Measurements from ENCODE around the gene SEMA6A.
A peak's percentile ranks its signal among the peaks of the same experiment; 100 is the strongest.

The SEMA6A gene, protein sequence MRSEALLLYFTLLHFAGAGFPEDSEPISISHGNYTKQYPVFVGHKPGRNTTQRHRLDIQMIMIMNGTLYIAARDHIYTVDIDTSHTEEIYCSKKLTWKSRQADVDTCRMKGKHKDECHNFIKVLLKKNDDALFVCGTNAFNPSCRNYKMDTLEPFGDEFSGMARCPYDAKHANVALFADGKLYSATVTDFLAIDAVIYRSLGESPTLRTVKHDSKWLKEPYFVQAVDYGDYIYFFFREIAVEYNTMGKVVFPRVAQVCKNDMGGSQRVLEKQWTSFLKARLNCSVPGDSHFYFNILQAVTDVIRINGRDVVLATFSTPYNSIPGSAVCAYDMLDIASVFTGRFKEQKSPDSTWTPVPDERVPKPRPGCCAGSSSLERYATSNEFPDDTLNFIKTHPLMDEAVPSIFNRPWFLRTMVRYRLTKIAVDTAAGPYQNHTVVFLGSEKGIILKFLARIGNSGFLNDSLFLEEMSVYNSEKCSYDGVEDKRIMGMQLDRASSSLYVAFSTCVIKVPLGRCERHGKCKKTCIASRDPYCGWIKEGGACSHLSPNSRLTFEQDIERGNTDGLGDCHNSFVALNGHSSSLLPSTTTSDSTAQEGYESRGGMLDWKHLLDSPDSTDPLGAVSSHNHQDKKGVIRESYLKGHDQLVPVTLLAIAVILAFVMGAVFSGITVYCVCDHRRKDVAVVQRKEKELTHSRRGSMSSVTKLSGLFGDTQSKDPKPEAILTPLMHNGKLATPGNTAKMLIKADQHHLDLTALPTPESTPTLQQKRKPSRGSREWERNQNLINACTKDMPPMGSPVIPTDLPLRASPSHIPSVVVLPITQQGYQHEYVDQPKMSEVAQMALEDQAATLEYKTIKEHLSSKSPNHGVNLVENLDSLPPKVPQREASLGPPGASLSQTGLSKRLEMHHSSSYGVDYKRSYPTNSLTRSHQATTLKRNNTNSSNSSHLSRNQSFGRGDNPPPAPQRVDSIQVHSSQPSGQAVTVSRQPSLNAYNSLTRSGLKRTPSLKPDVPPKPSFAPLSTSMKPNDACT

DNA sequence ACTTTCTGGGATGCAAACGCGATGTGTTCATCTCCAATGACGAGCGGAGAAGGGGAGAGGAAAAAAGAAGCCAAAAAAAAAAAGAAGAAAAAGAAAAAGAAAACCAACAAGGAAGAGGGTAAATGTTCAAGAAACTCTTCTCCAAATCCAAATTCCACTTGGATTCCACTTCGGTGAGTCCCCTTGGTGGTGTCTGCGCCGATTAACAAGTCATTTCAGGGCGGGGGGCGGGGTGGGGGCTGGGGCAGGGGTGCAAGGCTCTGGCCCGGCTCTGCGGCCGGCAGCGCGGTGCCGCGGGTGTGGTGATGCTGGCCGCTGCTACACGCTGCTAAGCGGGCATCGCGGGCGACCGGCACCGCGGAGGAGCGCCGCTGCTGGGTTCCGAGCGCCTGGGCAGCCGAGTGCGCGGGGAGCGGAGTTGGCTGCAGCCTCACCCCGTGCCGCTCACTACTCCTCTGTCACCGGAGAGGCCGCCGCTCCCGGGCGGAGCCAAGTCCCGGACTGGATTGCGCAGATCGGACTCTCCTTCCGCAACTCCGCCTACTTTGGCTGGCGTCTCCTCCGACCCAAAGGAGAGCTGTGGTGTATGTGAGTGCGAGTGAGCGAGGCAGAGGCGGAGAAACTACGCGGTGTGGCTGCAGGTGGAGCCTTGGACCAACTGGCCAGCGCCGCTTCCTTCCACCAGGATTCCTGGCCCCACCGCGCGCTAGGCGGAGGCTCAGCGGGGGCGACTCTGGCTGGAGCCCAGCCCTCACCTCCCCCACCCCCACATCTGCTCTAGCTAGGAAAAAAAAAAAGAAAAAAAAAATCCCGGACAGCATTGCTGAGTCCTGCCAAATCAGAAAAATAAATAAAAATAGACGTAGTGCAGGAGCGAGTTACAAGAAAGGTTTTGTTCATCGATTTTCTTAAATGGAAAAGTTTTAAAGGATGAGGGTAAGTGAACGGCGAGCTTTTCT lies at the start of gene SEMA6A:
Gene SEMA6A, minus strand, starts transcription at position 457 of the 959 bp plus-strand sequence. CDS start 69,879 bp downstream, outside the sequence.
- Histone ChIP-seq H3K4me3 (ENCODE audit: low read depth, low read length) (peak within 1 kb of the TSS; percentile 62), H3K79me2 (ENCODE audit: control insufficient read depth, insufficient read depth, low read length, unreplicated experiment) (no peaks in the 10 kb centered on the region), H3K36me3 (ENCODE audit: insufficient read depth, low read length) (no peaks in the 10 kb centered on the region), H3K4me1 (ENCODE audit: control insufficient read depth, insufficient read depth, low read length, unreplicated experiment) (peaks cover 5% of the 10 kb centered on the region), H3K27me3 (ENCODE audit: insufficient read depth, low read length) (peaks cover 74% of the 10 kb centered on the region), H2AFZ (ENCODE audit: low read length, unreplicated experiment) (peak within 1 kb of the TSS; percentile 20), H3K27ac (ENCODE audit: low read depth, low read length) (no peak within 1 kb of the TSS)

DNA sequence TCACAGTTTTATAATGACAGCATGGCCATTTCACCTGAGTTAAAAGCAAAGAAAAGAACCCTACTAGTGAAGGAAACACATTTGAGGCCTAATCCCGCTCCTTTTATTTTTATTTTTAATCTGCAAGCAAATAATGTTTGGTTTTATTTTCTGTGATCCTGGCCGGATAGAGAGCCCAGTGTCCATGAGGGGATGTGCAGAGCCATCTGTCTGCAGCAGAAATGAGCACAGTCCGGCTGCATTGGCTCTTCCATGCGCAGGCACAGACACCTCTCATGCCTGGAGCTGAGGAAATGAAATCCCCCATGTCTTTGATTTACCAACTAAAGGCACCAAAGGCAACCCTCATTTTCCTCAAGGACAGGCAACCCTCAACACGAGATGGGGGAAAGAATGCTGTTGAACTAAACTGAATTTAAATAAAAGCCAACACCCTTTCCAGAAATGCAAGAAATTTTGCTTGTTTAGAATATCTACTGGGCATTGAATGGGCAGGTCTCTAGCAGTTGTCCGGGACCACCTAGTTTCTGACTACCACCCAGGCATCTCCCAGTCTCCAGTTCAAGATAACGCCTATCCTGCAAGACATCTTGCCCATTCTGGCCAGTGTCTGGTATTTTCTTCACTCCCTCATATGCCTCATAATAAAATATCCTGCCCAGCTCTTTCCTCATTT lies 47.9 kb upstream of the SEMA6A start:
- Histone ChIP-seq H3K27ac (ENCODE audit: low read depth, low read length) (no peak overlapping the region), H2AFZ (ENCODE audit: low read length, unreplicated experiment) (no peak overlapping the region), H3K4me1 (ENCODE audit: control insufficient read depth, insufficient read depth, low read length, unreplicated experiment) (no peaks in the 10 kb centered on the region), H3K36me3 (ENCODE audit: insufficient read depth, low read length) (no peaks in the 10 kb centered on the region), H3K79me2 (ENCODE audit: control insufficient read depth, insufficient read depth, low read length, unreplicated experiment) (no peaks in the 10 kb centered on the region), H3K4me3 (ENCODE audit: low read depth, low read length) (no peak overlapping the region), H3K27me3 (ENCODE audit: insufficient read depth, low read length) (no peaks in the 10 kb centered on the region)

DNA sequence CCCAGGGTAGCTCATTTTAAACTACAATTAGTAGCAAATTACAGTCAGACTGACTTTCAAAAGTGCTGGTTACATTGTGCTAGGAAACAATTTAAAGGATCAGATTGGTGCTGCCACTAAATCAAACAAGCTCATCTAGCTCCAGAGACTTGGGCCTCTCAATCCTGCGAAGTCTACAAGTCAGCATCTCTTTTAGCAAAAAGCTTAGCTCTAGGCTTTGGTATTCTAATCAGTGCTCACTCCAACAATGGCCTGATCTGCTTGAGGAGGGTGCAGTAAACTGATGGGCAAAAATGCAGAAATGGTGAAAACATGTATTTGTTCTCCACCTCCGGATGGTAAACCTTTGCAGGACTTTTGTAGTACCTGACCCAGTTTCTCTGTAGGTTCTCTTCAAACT lies 47.0 kb upstream of the SEMA6A start:
- H3K36me3 ChIP-seq (ENCODE audit: insufficient read depth, low read length) = no peaks in the 10 kb centered on the region
- no peak overlapping the region for H3K27ac ChIP-seq (ENCODE audit: low read depth, low read length)
- H3K27me3 ChIP-seq (ENCODE audit: insufficient read depth, low read length) = no peaks in the 10 kb centered on the region
- no peak overlapping the region for H2AFZ ChIP-seq (ENCODE audit: low read length, unreplicated experiment)
- H3K4me3 ChIP-seq (ENCODE audit: low read depth, low read length) = no peak overlapping the region
- H3K4me1 ChIP-seq (ENCODE audit: control insufficient read depth, insufficient read depth, low read length, unreplicated experiment) = no peaks in the 10 kb centered on the region
- H3K79me2 ChIP-seq (ENCODE audit: control insufficient read depth, insufficient read depth, low read length, unreplicated experiment) = no peaks in the 10 kb centered on the region

DNA sequence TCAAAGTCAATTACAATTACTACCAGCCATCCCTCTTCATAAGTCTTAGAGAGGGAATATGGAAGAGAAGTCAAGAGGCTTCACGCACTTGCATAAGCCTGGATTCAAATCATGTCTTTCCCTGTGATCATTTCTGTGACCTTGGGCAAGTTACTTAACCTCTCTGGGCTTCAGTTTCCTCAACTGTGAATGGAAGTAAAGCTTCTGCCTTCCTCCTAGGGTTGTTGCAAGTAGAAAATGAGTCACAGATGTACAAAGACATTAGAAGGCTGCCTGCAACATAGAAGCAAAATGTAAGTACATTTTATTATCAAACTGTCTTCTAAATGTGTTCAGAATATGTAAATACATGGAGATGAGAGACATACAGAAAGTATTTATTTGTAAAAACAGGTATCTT lies 42.3 kb upstream of the SEMA6A start:
- no peak overlapping the region for H3K27ac ChIP-seq (ENCODE audit: low read depth, low read length)
- H3K27me3 ChIP-seq (ENCODE audit: insufficient read depth, low read length) = no peaks in the 10 kb centered on the region
- no peaks in the 10 kb centered on the region for H3K4me1 ChIP-seq (ENCODE audit: control insufficient read depth, insufficient read depth, low read length, unreplicated experiment)
- no peaks in the 10 kb centered on the region for H3K36me3 ChIP-seq (ENCODE audit: insufficient read depth, low read length)
- no peaks in the 10 kb centered on the region for H3K79me2 ChIP-seq (ENCODE audit: control insufficient read depth, insufficient read depth, low read length, unreplicated experiment)
- no peak overlapping the region for H2AFZ ChIP-seq (ENCODE audit: low read length, unreplicated experiment)
- H3K4me3 ChIP-seq (ENCODE audit: low read depth, low read length) = no peak overlapping the region

DNA sequence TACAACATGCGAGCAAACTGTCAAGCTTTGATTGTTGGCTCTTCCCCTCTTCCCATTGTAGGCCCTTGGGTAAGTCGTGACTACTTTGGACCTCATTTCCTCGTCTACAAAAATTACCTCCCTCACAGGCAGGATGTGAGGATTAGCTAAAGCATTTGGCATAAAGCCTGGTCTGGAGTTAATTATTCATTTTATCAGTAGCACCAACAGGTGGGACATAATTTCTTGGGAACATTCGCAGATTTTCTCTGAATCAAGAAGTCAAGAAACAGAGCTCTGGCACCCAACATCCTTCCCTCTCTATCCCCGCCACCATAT lies 39.9 kb upstream of the SEMA6A start:
- H3K4me3 ChIP-seq (ENCODE audit: low read depth, low read length) = no peak overlapping the region
- H3K36me3 ChIP-seq (ENCODE audit: insufficient read depth, low read length) = no peaks in the 10 kb centered on the region
- H3K27me3 ChIP-seq (ENCODE audit: insufficient read depth, low read length) = no peaks in the 10 kb centered on the region
- no peaks in the 10 kb centered on the region for H3K4me1 ChIP-seq (ENCODE audit: control insufficient read depth, insufficient read depth, low read length, unreplicated experiment)
- no peak overlapping the region for H2AFZ ChIP-seq (ENCODE audit: low read length, unreplicated experiment)
- no peak overlapping the region for H3K27ac ChIP-seq (ENCODE audit: low read depth, low read length)
- no peaks in the 10 kb centered on the region for H3K79me2 ChIP-seq (ENCODE audit: control insufficient read depth, insufficient read depth, low read length, unreplicated experiment)

DNA sequence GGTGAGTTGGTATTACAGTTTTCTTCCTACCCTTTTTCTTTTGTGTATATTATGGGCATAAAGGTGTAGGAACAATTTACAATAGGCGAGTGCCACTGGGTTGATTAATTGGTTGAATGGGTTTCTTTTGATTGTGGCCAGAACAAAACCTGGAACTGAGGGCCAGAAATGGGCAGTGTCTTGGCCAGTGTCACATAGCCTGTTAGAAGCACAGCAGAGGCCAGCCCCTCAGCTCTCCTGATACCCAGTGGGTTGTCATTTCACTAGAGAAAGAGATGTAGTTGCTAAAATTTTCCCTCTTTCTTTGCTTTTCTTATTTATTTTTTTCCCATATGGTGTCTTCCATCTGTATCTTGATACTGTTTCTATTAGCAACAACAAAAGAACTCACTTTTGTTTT lies 38.8 kb upstream of the SEMA6A start:
- H3K79me2 ChIP-seq (ENCODE audit: control insufficient read depth, insufficient read depth, low read length, unreplicated experiment) = no peaks in the 10 kb centered on the region
- H3K4me1 ChIP-seq (ENCODE audit: control insufficient read depth, insufficient read depth, low read length, unreplicated experiment) = no peaks in the 10 kb centered on the region
- no peak overlapping the region for H3K4me3 ChIP-seq (ENCODE audit: low read depth, low read length)
- no peak overlapping the region for H2AFZ ChIP-seq (ENCODE audit: low read length, unreplicated experiment)
- no peaks in the 10 kb centered on the region for H3K36me3 ChIP-seq (ENCODE audit: insufficient read depth, low read length)
- H3K27ac ChIP-seq (ENCODE audit: low read depth, low read length) = no peak overlapping the region
- H3K27me3 ChIP-seq (ENCODE audit: insufficient read depth, low read length) = no peaks in the 10 kb centered on the region

DNA sequence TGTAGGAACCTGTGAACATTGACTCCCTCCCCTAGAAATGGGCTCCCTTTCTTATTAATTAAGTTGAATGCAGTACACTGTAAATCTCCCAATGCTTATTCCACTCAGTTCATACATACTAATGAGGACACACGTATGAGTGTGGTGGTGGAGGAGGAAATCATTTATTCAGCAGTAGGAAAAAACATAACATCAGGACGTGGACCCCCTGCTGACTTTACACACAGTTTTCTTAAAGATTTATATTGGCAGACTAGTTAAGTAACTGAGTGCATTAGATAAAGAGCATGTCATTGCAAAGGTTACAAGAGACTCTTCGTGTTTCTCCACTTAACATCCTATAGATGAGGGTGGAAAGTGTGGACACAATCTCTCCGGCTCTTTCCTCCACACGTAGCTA lies 37.8 kb upstream of the SEMA6A start:
- no peak overlapping the region for H3K4me3 ChIP-seq (ENCODE audit: low read depth, low read length)
- H3K36me3 ChIP-seq (ENCODE audit: insufficient read depth, low read length) = no peaks in the 10 kb centered on the region
- H2AFZ ChIP-seq (ENCODE audit: low read length, unreplicated experiment) = no peak overlapping the region
- no peak overlapping the region for H3K27ac ChIP-seq (ENCODE audit: low read depth, low read length)
- no peaks in the 10 kb centered on the region for H3K4me1 ChIP-seq (ENCODE audit: control insufficient read depth, insufficient read depth, low read length, unreplicated experiment)
- no peaks in the 10 kb centered on the region for H3K79me2 ChIP-seq (ENCODE audit: control insufficient read depth, insufficient read depth, low read length, unreplicated experiment)
- H3K27me3 ChIP-seq (ENCODE audit: insufficient read depth, low read length) = no peaks in the 10 kb centered on the region

DNA sequence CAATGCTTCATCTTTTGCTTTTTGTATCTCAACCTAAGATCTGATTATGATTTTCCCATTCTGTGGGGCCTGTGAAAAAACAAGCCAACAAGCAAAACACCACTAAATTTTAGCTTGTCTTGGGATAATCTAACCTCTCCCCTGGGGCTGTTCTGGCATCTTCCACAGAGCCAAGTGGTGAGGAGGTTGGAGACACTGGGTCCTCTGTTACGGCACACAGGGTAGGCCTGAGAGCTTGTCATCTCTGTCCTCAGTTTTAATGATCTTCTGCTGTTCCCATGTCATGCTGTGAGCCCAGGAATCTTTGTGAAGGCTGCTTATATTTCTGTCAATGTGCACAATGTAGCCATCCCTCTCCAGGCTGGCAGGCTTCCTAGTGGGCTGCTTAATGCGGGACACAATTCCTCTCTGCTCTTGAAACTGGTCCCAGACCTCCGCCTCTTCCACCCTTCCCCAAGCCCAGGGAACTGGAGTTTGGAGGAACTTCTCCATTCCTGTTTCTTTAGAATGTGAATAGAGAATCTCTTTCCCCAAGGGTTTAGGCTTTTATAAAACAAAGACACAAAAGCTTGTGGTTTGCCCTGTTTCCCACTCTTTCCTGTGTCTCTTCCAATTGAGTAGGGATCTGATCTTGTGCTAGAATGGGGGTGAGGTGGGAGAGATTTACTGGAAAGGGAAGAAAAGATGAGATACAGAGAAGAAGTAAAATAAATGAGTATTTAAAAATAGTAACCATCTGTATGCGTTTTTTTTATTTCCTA lies 30.9 kb upstream of the SEMA6A start:
- Histone ChIP-seq H3K27me3 (ENCODE audit: insufficient read depth, low read length) (no peaks in the 10 kb centered on the region), H3K27ac (ENCODE audit: low read depth, low read length) (no peak overlapping the region), H2AFZ (ENCODE audit: low read length, unreplicated experiment) (no peak overlapping the region), H3K4me3 (ENCODE audit: low read depth, low read length) (no peak overlapping the region), H3K79me2 (ENCODE audit: control insufficient read depth, insufficient read depth, low read length, unreplicated experiment) (no peaks in the 10 kb centered on the region), H3K4me1 (ENCODE audit: control insufficient read depth, insufficient read depth, low read length, unreplicated experiment) (no peaks in the 10 kb centered on the region), H3K36me3 (ENCODE audit: insufficient read depth, low read length) (no peaks in the 10 kb centered on the region)

DNA sequence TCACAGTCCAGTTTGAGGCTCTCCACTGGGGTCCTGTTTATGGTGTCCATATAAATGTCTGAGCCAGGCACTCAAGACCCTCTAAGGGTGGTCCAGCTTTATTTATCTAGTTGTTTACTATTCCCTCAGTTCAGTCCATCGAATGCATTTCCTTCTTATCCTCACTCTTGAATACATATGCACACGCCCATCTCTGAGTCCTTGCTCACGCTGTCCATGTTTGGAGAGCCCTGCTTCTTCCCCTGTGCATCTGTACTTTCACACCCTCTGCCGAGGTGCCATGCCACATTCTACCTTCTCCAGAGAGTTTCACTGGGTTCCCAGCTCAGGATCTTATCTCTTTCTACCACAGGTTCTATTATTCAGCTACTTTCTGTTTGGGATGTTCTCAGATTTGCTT lies 30.2 kb upstream of the SEMA6A start:
- H2AFZ ChIP-seq (ENCODE audit: low read length, unreplicated experiment) = no peak overlapping the region
- H3K4me3 ChIP-seq (ENCODE audit: low read depth, low read length) = no peak overlapping the region
- no peaks in the 10 kb centered on the region for H3K27me3 ChIP-seq (ENCODE audit: insufficient read depth, low read length)
- no peaks in the 10 kb centered on the region for H3K36me3 ChIP-seq (ENCODE audit: insufficient read depth, low read length)
- no peak overlapping the region for H3K27ac ChIP-seq (ENCODE audit: low read depth, low read length)
- no peaks in the 10 kb centered on the region for H3K4me1 ChIP-seq (ENCODE audit: control insufficient read depth, insufficient read depth, low read length, unreplicated experiment)
- no peaks in the 10 kb centered on the region for H3K79me2 ChIP-seq (ENCODE audit: control insufficient read depth, insufficient read depth, low read length, unreplicated experiment)
